Neutrophil (primary cell): ENCODE measurements around the gene SLC46A2.

Experiments used
- H3K27ac ChIP-seq: fragments of 200-600 bp; sonication (generic); 2 replicates; pipeline ENCODE4 v1.5.1; 2016; ENCODE audit warnings: mild to moderate bottlenecking, moderate library complexity
- H3K27me3 ChIP-seq: fragments of 200-600 bp; sonication (generic); 2 replicates; pipeline ENCODE4 v1.6.0; 2016; ENCODE audit warnings: mild to moderate bottlenecking
- H3K36me3 ChIP-seq: fragments of 200-600 bp; sonication (generic); 2 replicates; pipeline ENCODE4 v1.5.1; 2017
- H3K4me1 ChIP-seq, 2 experiments: fragments of 200-600 bp in 1 of 2; sonication (generic) in 1 of 2; 1 replicate in 1 of 2; 2 replicates in 1 of 2; pipeline versions ENCODE4 v1.5.1 to v1.6.1; 2013 to 2016; ENCODE audit warnings: low read depth in 1 of 2, low read length in 1 of 2, mild to moderate bottlenecking in 1 of 2, moderate library complexity in 1 of 2; ENCODE audit not compliant: control insufficient read depth in 1 of 2, insufficient read depth in 1 of 2
- H3K4me3 ChIP-seq, 2 experiments: fragments of 200-600 bp in 1 of 2; sonication (generic) in 1 of 2; 1 replicate in 1 of 2; 2 replicates in 1 of 2; pipeline ENCODE4 v1.5.1; 2013 to 2016; ENCODE audit warnings: low read depth in 1 of 2, low read length in 1 of 2, mild to moderate bottlenecking in 1 of 2, moderate library complexity in 1 of 2
- H3K9me3 ChIP-seq: fragments of 200-600 bp; sonication (generic); 2 replicates; pipeline ENCODE4 v1.5.1; 2016
- TF ChIP-seq, protein P1 (sequence below): fragments of 200-600 bp; sonication (generic); IDR thresholded peaks from 2 replicates; pipeline ENCODE4 v1.5.1; 2016; ENCODE audit warnings: antibody characterized with exemption

Gene SLC46A2

GRCh38 chr9:112863746-112864145 lies 26.9 kb downstream of the SLC46A2 start:
- H3K4me3 ChIP-seq: peak overlapping the region; percentile 20 to 47
- TF ChIP-seq, protein P1, sequence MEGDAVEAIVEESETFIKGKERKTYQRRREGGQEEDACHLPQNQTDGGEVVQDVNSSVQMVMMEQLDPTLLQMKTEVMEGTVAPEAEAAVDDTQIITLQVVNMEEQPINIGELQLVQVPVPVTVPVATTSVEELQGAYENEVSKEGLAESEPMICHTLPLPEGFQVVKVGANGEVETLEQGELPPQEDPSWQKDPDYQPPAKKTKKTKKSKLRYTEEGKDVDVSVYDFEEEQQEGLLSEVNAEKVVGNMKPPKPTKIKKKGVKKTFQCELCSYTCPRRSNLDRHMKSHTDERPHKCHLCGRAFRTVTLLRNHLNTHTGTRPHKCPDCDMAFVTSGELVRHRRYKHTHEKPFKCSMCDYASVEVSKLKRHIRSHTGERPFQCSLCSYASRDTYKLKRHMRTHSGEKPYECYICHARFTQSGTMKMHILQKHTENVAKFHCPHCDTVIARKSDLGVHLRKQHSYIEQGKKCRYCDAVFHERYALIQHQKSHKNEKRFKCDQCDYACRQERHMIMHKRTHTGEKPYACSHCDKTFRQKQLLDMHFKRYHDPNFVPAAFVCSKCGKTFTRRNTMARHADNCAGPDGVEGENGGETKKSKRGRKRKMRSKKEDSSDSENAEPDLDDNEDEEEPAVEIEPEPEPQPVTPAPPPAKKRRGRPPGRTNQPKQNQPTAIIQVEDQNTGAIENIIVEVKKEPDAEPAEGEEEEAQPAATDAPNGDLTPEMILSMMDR: no peak
- peaks cover 62 to 79% of the 10 kb centered on the region in 2 experiments for H3K4me1 ChIP-seq
- H3K27ac ChIP-seq: peak overlapping the region; percentile 91
- H3K27me3 ChIP-seq: no peaks in the 10 kb centered on the region
- no peaks in the 10 kb centered on the region for H3K9me3 ChIP-seq
- peaks cover 4% of the 10 kb centered on the region for H3K36me3 ChIP-seq

DNA sequence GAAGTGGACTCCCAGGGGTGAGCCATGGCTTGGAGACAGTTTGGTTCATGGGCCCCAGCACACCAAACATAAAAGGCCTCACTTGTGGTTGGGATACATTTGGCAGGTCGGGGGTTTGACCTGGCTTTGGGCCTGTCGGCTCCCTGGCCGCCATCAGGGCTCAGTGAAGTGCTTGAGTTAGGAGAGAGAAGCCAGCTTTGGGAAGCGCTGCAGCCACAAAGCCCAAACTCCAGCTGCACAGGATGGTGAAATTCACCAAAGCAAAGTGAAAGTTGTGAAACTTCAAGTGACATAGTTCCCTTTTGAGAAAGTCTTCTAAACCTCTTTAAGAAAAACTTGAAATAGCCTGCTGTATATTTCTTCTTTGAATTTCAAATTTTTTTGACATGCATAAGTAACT lies 27.5 kb downstream of the SLC46A2 start:
- TF ChIP-seq, protein P1: no peak
- Histone ChIP-seq H3K4me1 (peaks cover 67 to 84% of the 10 kb centered on the region in 2 experiments), H3K27me3 (no peaks in the 10 kb centered on the region), H3K4me3 (peak overlapping the region; percentile 39 to 47), H3K27ac (peak overlapping the region; percentile 91), H3K36me3 (no peaks in the 10 kb centered on the region), H3K9me3 (no peaks in the 10 kb centered on the region)

GRCh38 chr9:112861638-112862555 lies 28.8 kb downstream of the SLC46A2 start:
- peak overlapping the region; percentile 39 to 47 for H3K4me3 ChIP-seq
- no peaks in the 10 kb centered on the region for H3K9me3 ChIP-seq
- no peaks in the 10 kb centered on the region for H3K36me3 ChIP-seq
- H3K27ac ChIP-seq: peak overlapping the region; percentile 91
- H3K27me3 ChIP-seq: no peaks in the 10 kb centered on the region
- TF ChIP-seq, protein P1: peak; percentile 21
- H3K4me1 ChIP-seq: peaks cover 64 to 79% of the 10 kb centered on the region in 2 experiments

DNA sequence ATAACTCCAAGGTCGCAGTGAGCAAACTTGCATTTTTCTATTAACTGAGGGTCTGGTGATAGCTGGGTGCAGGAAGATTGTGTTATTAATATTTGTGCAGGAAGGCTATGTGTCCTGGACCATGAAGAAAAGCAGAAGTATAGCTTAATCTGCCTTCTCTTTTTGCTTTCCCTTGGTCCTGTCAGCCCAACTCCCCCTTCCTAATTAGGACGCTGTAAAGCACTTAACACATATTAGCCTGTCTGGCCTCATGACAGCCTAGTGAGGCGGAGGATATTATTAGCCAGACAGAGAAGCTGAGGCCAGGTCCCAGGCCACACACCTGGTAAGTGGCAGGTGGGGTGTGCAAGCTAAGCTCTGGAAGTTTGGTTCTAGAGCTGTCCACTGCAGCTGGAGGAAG lies 29.5 kb downstream of the SLC46A2 start:
- Histone ChIP-seq H3K4me1 (peaks cover 62 to 72% of the 10 kb centered on the region in 2 experiments), H3K4me3 (peak overlapping the region; percentile 39 to 47), H3K27me3 (no peaks in the 10 kb centered on the region), H3K9me3 (no peaks in the 10 kb centered on the region), H3K27ac (peak overlapping the region; percentile 91), H3K36me3 (no peaks in the 10 kb centered on the region)
- TF ChIP-seq, protein P1: no peak

DNA sequence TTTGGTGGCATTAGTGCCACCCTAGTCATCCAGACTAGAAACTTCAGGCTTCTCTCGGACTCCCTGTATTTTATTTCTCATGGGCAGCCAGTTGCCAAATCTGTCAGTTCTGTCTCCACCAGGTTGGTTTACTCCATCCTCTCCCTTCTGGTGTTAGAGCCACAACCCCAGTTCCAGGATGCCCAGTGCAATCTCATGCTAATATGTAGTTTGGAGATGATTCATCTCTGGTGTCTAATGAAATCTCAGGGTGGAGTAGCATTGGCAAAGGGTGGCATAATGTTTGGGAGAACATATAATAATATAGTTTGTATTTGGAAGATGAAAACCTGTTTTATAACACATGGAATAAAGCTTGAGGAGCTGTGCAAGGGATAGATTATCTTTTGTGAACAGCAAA lies 30.2 kb downstream of the SLC46A2 start:
- Histone ChIP-seq H3K36me3 (no peaks in the 10 kb centered on the region), H3K4me1 (peaks cover 66 to 71% of the 10 kb centered on the region in 2 experiments), H3K27ac (peak overlapping the region; percentile 91), H3K27me3 (no peaks in the 10 kb centered on the region), H3K4me3 (no peak overlapping the region), H3K9me3 (no peaks in the 10 kb centered on the region)
- TF ChIP-seq, protein P1: no peak
